OCI-LY3 (cell line): ENCODE measurements around the gene ENTPD2.

ENCODE experiments used
- H2AFZ ChIP-seq: fragments of 200-600, 300-600 bp; shearing (Covaris generic); 2 replicates; pipeline ENCODE4 v1.6.0; 2014; ENCODE audit warnings: antibody characterized with exemption, low read depth, low read length
- H3K27ac ChIP-seq: fragments of 200-600, 300-600 bp; sonication (generic); 2 replicates; pipeline ENCODE4 v1.5.1; 2014; ENCODE audit warnings: mild to moderate bottlenecking, low read length, moderate library complexity, mixed read lengths
- H3K27me3 ChIP-seq: fragments of 200-600, 300-600 bp; sonication (generic); 2 replicates; pipeline ENCODE4 v1.6.1; 2014; ENCODE audit warnings: low read depth, low read length, mixed read lengths
- H3K36me3 ChIP-seq: fragments of 200-600, 300-600 bp; sonication (generic); replicated peaks from 2 replicates; pipeline ENCODE3; 2014; ENCODE audit warnings: low read depth, low read length, mixed read lengths
- H3K4me1 ChIP-seq: fragments of 300-600, 200-600 bp; sonication (generic); 2 replicates; pipeline ENCODE4 v1.6.1; 2014; ENCODE audit warnings: low read length, mixed read lengths
- H3K4me2 ChIP-seq: fragments of 200-600, 300-600 bp; sonication (generic); 2 replicates; pipeline ENCODE4 v1.6.1; 2014; ENCODE audit warnings: low read length, mixed read lengths
- H3K4me3 ChIP-seq: fragments of 300-600, 200-600 bp; sonication (generic); 2 replicates; pipeline ENCODE4 v1.5.1; 2014; ENCODE audit warnings: antibody characterized with exemption, mild to moderate bottlenecking, low read length, moderate library complexity
- H3K79me2 ChIP-seq: fragments of 300-600, 200-600 bp; shearing (Covaris generic); 2 replicates; pipeline ENCODE4 v1.6.1; 2014; ENCODE audit warnings: mild to moderate bottlenecking, low read length, mixed read lengths
- H3K9ac ChIP-seq: fragments of 300-600, 200-600 bp; shearing (Covaris generic); 2 replicates; pipeline ENCODE4 v1.6.0; 2014; ENCODE audit warnings: mild to moderate bottlenecking, low read length, moderate library complexity
- H3K9me3 ChIP-seq: fragments of 200-600, 300-600 bp; shearing (Covaris generic); 2 replicates; pipeline ENCODE4 v1.6.1; 2014; ENCODE audit warnings: low read length, mixed read lengths; ENCODE audit not compliant: insufficient read depth
- H4K20me1 ChIP-seq: fragments of 200-600, 300-600 bp; sonication (generic); 2 replicates; pipeline ENCODE4 v1.6.1; 2016; ENCODE audit warnings: low read length, mixed read lengths; ENCODE audit not compliant: insufficient read depth
- EZH2phosphoT487 ChIP-seq: fragments of 200-600 bp; shearing (Covaris generic); IDR thresholded peaks from 2 replicates; pipeline ENCODE4 v1.6.1; 2018; ENCODE audit warnings: antibody characterized with exemption, mixed run types, low read depth
- TF ChIP-seq, protein P1 (sequence below): fragments of 200-600, 300-600 bp; sonication (generic); IDR thresholded peaks from 2 replicates; pipeline ENCODE4 v1.5.1; 2014; ENCODE audit warnings: antibody characterized with exemption, low read length, low read depth

ENTPD2 gene

DNA sequence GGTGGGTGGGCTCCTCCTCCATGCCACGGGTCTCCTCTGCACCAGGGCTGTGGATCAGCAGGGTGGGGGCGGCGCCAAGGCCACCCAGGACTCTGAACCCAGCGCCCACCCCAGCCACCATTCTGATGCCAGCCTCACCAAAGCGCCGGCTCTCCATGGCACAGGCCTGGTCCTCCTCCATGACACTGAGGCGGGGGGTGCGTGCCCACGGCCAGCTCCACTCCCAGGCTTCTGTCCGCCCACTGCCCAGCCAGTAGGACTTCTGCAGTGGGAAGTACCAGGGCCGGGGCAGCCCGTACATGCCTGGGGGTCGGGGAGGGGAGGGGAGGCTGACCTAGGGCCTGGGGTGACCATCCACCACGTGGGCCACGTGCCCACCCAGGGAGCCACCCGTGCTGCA is 37.4 kb downstream of the ENTPD2 start:
- TF ChIP-seq, protein P1, sequence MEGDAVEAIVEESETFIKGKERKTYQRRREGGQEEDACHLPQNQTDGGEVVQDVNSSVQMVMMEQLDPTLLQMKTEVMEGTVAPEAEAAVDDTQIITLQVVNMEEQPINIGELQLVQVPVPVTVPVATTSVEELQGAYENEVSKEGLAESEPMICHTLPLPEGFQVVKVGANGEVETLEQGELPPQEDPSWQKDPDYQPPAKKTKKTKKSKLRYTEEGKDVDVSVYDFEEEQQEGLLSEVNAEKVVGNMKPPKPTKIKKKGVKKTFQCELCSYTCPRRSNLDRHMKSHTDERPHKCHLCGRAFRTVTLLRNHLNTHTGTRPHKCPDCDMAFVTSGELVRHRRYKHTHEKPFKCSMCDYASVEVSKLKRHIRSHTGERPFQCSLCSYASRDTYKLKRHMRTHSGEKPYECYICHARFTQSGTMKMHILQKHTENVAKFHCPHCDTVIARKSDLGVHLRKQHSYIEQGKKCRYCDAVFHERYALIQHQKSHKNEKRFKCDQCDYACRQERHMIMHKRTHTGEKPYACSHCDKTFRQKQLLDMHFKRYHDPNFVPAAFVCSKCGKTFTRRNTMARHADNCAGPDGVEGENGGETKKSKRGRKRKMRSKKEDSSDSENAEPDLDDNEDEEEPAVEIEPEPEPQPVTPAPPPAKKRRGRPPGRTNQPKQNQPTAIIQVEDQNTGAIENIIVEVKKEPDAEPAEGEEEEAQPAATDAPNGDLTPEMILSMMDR: no peak
- TF ChIP-seq EZH2phosphoT487: no peak
- H2AFZ ChIP-seq: no peak overlapping the region

DNA sequence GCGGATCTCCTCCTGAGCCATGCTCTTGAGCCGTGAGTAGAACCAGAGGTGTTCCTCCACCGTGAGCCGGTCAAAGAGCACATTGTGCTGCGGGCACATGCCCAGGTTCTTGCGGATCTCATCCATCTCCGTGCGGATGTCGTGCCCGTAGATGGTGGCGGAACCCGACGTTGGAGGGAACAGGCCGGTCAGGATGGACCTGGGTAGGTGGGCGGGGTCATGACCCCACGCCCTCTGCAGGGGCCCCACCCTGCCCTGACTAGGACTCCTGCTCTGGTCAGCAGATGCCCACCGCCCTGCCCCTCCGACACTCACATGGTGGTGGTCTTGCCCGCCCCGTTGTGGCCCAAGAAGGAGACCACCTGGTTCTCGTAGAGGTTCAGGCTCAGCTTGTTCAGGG is 37.9 kb downstream of the ENTPD2 start:
- H3K9ac ChIP-seq: no peak overlapping the region
- H4K20me1 ChIP-seq: no peaks in the 10 kb centered on the region
- H3K79me2 ChIP-seq: no peaks in the 10 kb centered on the region
- H3K4me2 ChIP-seq: no peak overlapping the region
- H2AFZ ChIP-seq: no peak overlapping the region
- no peak overlapping the region for H3K4me3 ChIP-seq
- no peaks in the 10 kb centered on the region for H3K9me3 ChIP-seq
- no peaks in the 10 kb centered on the region for H3K36me3 ChIP-seq
- H3K4me1 ChIP-seq: no peaks in the 10 kb centered on the region
- no peak overlapping the region for H3K27ac ChIP-seq
- H3K27me3 ChIP-seq: no peaks in the 10 kb centered on the region
- no peak for TF ChIP-seq EZH2phosphoT487
- TF ChIP-seq, protein P1: no peak

More for the DNA sequence above, 37.4 kb downstream of the ENTPD2 start:
- Histone ChIP-seq H3K27ac (no peak overlapping the region), H3K4me2 (no peak overlapping the region), H3K36me3 (no peaks in the 10 kb centered on the region), H3K27me3 (no peaks in the 10 kb centered on the region), H3K9me3 (no peaks in the 10 kb centered on the region), H3K9ac (no peak overlapping the region), H3K79me2 (no peaks in the 10 kb centered on the region), H3K4me1 (no peaks in the 10 kb centered on the region), H4K20me1 (no peaks in the 10 kb centered on the region), H3K4me3 (no peak overlapping the region)

DNA sequence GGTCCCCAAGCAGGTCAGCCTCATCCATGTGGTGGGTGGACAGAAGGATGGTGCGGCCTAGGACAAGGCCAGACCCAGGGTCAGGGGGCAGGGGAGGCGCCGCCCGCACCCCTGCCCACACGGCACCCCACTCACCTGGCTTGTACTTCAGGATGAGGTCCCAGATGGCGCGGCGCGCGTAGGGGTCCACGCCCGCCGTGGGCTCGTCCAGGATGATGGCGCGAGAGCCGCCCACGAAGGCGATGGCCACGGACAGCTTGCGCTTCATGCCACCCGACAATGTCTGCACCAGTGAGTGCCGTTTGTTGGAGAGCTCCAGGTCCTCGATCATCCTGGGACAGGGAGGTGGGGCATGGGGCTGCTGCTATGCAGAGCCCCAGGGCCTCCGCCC is 38.3 kb downstream of the ENTPD2 start:
- H3K9me3 ChIP-seq: no peaks in the 10 kb centered on the region
- H3K4me3 ChIP-seq: no peak overlapping the region
- H2AFZ ChIP-seq: no peak overlapping the region
- H3K27ac ChIP-seq: no peak overlapping the region
- H3K9ac ChIP-seq: no peak overlapping the region
- no peaks in the 10 kb centered on the region for H3K4me1 ChIP-seq
- H3K27me3 ChIP-seq: no peaks in the 10 kb centered on the region
- H3K79me2 ChIP-seq: no peaks in the 10 kb centered on the region
- H3K36me3 ChIP-seq: no peaks in the 10 kb centered on the region
- no peak overlapping the region for H3K4me2 ChIP-seq
- no peaks in the 10 kb centered on the region for H4K20me1 ChIP-seq
- TF ChIP-seq, protein P1: no peak
- no peak for TF ChIP-seq EZH2phosphoT487

DNA sequence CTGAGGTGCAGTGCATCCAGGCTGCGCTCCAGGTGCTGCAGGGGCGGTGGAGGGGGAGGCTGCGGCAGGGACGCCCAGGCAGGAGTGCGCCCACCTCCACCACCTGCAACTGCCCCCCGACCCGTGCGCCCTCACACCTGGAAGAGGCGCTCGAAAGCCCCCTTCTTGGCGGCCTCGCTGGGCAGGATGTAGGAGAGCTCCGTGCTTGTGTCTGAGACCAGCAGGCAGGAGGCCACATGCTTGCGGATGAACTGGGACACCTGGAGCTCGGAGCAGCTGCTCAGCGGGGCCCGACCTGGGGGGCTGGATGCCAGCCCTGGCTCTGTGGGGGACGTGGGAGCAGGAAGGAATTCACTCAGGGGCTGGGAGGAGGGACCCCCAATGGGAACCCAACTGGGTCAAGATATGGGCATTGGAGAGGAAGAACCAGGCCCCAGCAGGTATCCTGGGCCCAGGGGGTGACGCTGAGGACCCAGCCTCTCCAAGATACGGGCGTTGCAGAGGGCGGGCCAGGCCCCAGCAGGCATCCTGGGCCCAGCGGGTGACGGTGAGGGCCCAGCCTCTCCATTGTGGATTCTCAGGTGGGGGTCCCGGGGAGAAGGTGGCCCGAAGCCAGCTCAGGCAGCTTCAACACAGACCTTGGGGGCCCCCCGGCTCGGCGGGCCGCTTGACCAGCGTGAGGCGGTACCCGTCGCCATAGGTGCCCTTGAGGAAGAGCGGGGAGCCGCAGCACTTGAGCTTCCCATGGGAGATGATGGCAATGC is 38.9 kb downstream of the ENTPD2 start:
- H3K27me3 ChIP-seq: no peaks in the 10 kb centered on the region
- no peak overlapping the region for H2AFZ ChIP-seq
- no peaks in the 10 kb centered on the region for H3K79me2 ChIP-seq
- no peak overlapping the region for H3K27ac ChIP-seq
- TF ChIP-seq EZH2phosphoT487: no peak
- TF ChIP-seq, protein P1: no peak
- H3K9me3 ChIP-seq: no peaks in the 10 kb centered on the region
- H3K4me3 ChIP-seq: no peak overlapping the region
- no peaks in the 10 kb centered on the region for H3K4me1 ChIP-seq
- no peaks in the 10 kb centered on the region for H4K20me1 ChIP-seq
- H3K36me3 ChIP-seq: no peaks in the 10 kb centered on the region
- no peak overlapping the region for H3K4me2 ChIP-seq
- no peak overlapping the region for H3K9ac ChIP-seq
